H9 (cell line): ENCODE results near the gene CEP170B. TPM values are rescaled to one million over a fixed set of nuclear protein-coding genes. Genes with fewer than 3 reads are reported as not detected.
A peak's percentile ranks its signal among the peaks of the same experiment; 100 is the strongest.

Experiments
- DNase-seq: peaks from one replicate; pipeline ENCODE4 v3.0.0-alpha.2; 2017
- H2AFZ ChIP-seq: one replicate; pipeline ENCODE4 v1.6.1; 2013; ENCODE audit warnings: mild to moderate bottlenecking, low read length, control low read depth, moderate library complexity
- H2AK5ac ChIP-seq: 2 replicates; pipeline ENCODE4 v1.6.1; 2013; ENCODE audit warnings: low read length, control low read depth, mixed read lengths; ENCODE audit not compliant: insufficient read length
- H2BK120ac ChIP-seq: one replicate; pipeline ENCODE4 v1.6.1; 2013; ENCODE audit warnings: low read depth, mild to moderate bottlenecking, low read length, control low read depth, inconsistent platforms; ENCODE audit not compliant: poor library complexity, severe bottlenecking
- H2BK12ac ChIP-seq: 2 replicates; pipeline ENCODE4 v1.6.1; 2013; ENCODE audit warnings: low read length, control low read depth, mixed read lengths, low read depth; ENCODE audit not compliant: insufficient read length
- H2BK15ac ChIP-seq: 2 replicates; pipeline ENCODE4 v1.6.1; 2013; ENCODE audit warnings: low read depth, low read length, control low read depth
- H2BK20ac ChIP-seq: one replicate; pipeline ENCODE4 v1.6.1; 2013; ENCODE audit warnings: low read depth, mild to moderate bottlenecking, low read length, control low read depth, inconsistent platforms; ENCODE audit not compliant: poor library complexity, severe bottlenecking
- H2BK5ac ChIP-seq: 2 replicates; pipeline ENCODE4 v1.6.1; 2013; ENCODE audit warnings: low read length, control low read depth, mixed read lengths; ENCODE audit not compliant: insufficient read length
- H3K14ac ChIP-seq: 2 replicates; pipeline ENCODE4 v1.6.1; 2013; ENCODE audit warnings: low read length, control low read depth; ENCODE audit not compliant: insufficient read depth
- H3K18ac ChIP-seq: 2 replicates; pipeline ENCODE4 v1.6.1; 2013; ENCODE audit warnings: low read depth, mild to moderate bottlenecking, mixed read lengths, low read length, control low read depth; ENCODE audit not compliant: insufficient read length
- H3K23ac ChIP-seq: 2 replicates; pipeline ENCODE4 v1.6.1; 2013; ENCODE audit warnings: low read length, control low read depth, mixed read lengths, low read depth; ENCODE audit not compliant: insufficient read length
- H3K23me2 ChIP-seq: 2 replicates; pipeline ENCODE4 v1.6.1; 2013; ENCODE audit warnings: low read depth, mild to moderate bottlenecking, mixed read lengths, low read length, control low read depth; ENCODE audit not compliant: insufficient read length, poor library complexity, severe bottlenecking
- H3K27ac ChIP-seq: 2 replicates; pipeline ENCODE4 v1.5.1; 2013; ENCODE audit warnings: low read length, control low read depth, mixed read lengths, low read depth; ENCODE audit not compliant: insufficient read length
- H3K27me3 ChIP-seq: 2 replicates; pipeline ENCODE4 v1.6.1; 2013; ENCODE audit warnings: low read length, control low read depth, inconsistent platforms; ENCODE audit not compliant: insufficient read depth
- H3K4ac ChIP-seq: 2 replicates; pipeline ENCODE4 v1.6.1; 2013; ENCODE audit warnings: low read depth, mild to moderate bottlenecking, control low read depth, inconsistent platforms, low read length, moderate library complexity
- H3K4me1 ChIP-seq: 2 replicates; pipeline ENCODE4 v1.6.1; 2013; ENCODE audit warnings: low read length, control low read depth, inconsistent platforms; ENCODE audit not compliant: insufficient read depth
- H3K4me2 ChIP-seq: 2 replicates; pipeline ENCODE4 v1.6.1; 2013; ENCODE audit warnings: low read length, control low read depth, mixed read lengths; ENCODE audit not compliant: insufficient read length, insufficient read depth
- H3K56ac ChIP-seq: 2 replicates; pipeline ENCODE4 v1.6.1; 2013; ENCODE audit warnings: low read depth, mild to moderate bottlenecking, mixed read lengths, low read length, control low read depth; ENCODE audit not compliant: insufficient read length
- H3K79me1 ChIP-seq: 2 replicates; pipeline ENCODE4 v1.6.1; 2013; ENCODE audit warnings: low read depth, mild to moderate bottlenecking, moderate library complexity, low read length, control low read depth, inconsistent platforms; ENCODE audit not compliant: insufficient read depth, poor library complexity, severe bottlenecking
- H3K79me2 ChIP-seq: 2 replicates; pipeline ENCODE4 v1.6.1; 2013; ENCODE audit warnings: low read length, control low read depth, inconsistent platforms; ENCODE audit not compliant: insufficient read depth
- H3K9ac ChIP-seq: 2 replicates; pipeline ENCODE4 v1.6.1; 2013; ENCODE audit warnings: low read length, control low read depth, mixed read lengths; ENCODE audit not compliant: insufficient read length; ENCODE audit errors: extremely low read depth
- H3K9me3 ChIP-seq: one replicate; pipeline ENCODE4 v1.6.1; 2013; ENCODE audit warnings: low read depth, low read length, inconsistent platforms; ENCODE audit not compliant: control insufficient read depth
- H3T11ph ChIP-seq: one replicate; pipeline ENCODE4 v1.6.1; 2013; ENCODE audit warnings: mild to moderate bottlenecking, low read length, control low read depth, inconsistent platforms
- H4K20me1 ChIP-seq: one replicate; pipeline ENCODE4 v1.6.1; 2013; ENCODE audit not compliant: control insufficient read depth, insufficient read length, insufficient read depth
- H4K5ac ChIP-seq: 2 replicates; pipeline ENCODE4 v1.6.1; 2013; ENCODE audit warnings: low read depth, mild to moderate bottlenecking, mixed read lengths, low read length, control low read depth; ENCODE audit not compliant: insufficient read length
- H4K8ac ChIP-seq: replicated peaks from 2 replicates; pipeline ENCODE4 v1.6.1; 2013; ENCODE audit warnings: low read length, control low read depth, mixed read lengths, low read depth; ENCODE audit not compliant: insufficient read length
- H4K91ac ChIP-seq: 2 replicates; pipeline ENCODE4 v1.6.1; 2013; ENCODE audit warnings: low read depth, mild to moderate bottlenecking, moderate library complexity, mixed read lengths, low read length, control low read depth; ENCODE audit not compliant: insufficient read length
- H3K27ac Mint-ChIP-seq, 3 experiments: 2 replicates in 2 of 3; 3 replicates in 1 of 3; pipeline ENCODE4 v1.8.0; 2020 to 2021; ENCODE audit warnings: mixed read lengths in 3 of 3, mild to moderate bottlenecking in 1 of 3, moderate library complexity in 1 of 3
- H3K27me3 Mint-ChIP-seq: 2 replicates; pipeline ENCODE4 v1.8.0; 2021; ENCODE audit warnings: low read depth, mild to moderate bottlenecking, moderate library complexity, mixed read lengths
- H3K36me3 Mint-ChIP-seq, 3 experiments: 2 replicates in 2 of 3; 3 replicates in 1 of 3; pipeline ENCODE4 v1.8.0; 2020 to 2021; ENCODE audit warnings: low read depth in 3 of 3, mixed read lengths in 3 of 3; ENCODE audit not compliant: insufficient read depth in 1 of 3
- H3K4me1 Mint-ChIP-seq, 2 experiments: 2 replicates each; pipeline ENCODE4 v1.8.0; 2020; ENCODE audit warnings: mixed read lengths in 2 of 2
- H3K4me3 Mint-ChIP-seq, 2 experiments: 2 replicates in 1 of 2; 3 replicates in 1 of 2; pipeline ENCODE4 v1.8.0; 2020 to 2021; ENCODE audit warnings: mild to moderate bottlenecking in 2 of 2, mixed read lengths in 2 of 2, moderate library complexity in 1 of 2
- H3K9me3 Mint-ChIP-seq, 2 experiments: 2 replicates in 1 of 2; 3 replicates in 1 of 2; pipeline ENCODE4 v1.8.0; 2020; ENCODE audit warnings: mild to moderate bottlenecking in 2 of 2, mixed read lengths in 2 of 2, moderate library complexity in 1 of 2
- CTCF ChIP-seq: fragments of 200-600 bp; sonication (generic); conservative IDR thresholded peaks from 3 replicates; pipeline ENCODE4 v1.8.0; 2021; ENCODE audit warnings: antibody characterized with exemption, mild to moderate bottlenecking
- WGBS: extraction: QIAGEN DNeasy Blood & Tissue Kit; methylation state at CpG from one replicate; pipeline ENCODE4 v1.1.7; 2013; ENCODE audit warnings: missing lambda C conversion rate, low lambda C conversion rate, mixed read lengths; ENCODE audit not compliant: insufficient read length; ENCODE audit errors: extremely low coverage; 5-methylcytosine and 5-hydroxymethylcytosine counted together
- total RNA-seq: library from RNA; stranded (reverse); gene quantifications from 2 replicates; pipeline ENCODE4 v1.2.1, GENCODE V29; 2021

Gene CEP170B
- total RNA-seq, 1 experiment from 2014 or later = 28.8 TPM

GRCh38 chr14:104844306-104845032 lies 20.6 kb upstream of the CEP170B start:
- DNase-seq = peak; percentile 56
- no peak overlapping the region for H2AFZ ChIP-seq
- peak overlapping the region; percentile 51 for H3K4me2 ChIP-seq

More at GRCh38 chr14:104844306-104845032, 20.6 kb upstream of the CEP170B start:
- Mint-ChIP-seq H3K27me3 (peaks cover 84% of the 10 kb centered on the region), H3K36me3 (no peaks in the 10 kb centered on the region), H3K4me1 (peaks cover 13 to 16% of the 10 kb centered on the region in 2 experiments), H3K27ac (peak overlapping the region in 1 of 3 experiments; percentile 57; a peak in 1 of 7 replicates), H3K9me3 (no peaks in the 10 kb centered on the region), H3K4me3 (peak overlapping the region; percentile 65 to 77)
- H3K9ac ChIP-seq = no peak overlapping the region
- WGBS = no CpG with 5 or more reads among the region's 27 CpGs
- H3K23ac ChIP-seq = no peak overlapping the region
- H2BK5ac ChIP-seq = no peak overlapping the region
- no peaks in the 10 kb centered on the region for H3K9me3 ChIP-seq
- no peak overlapping the region for H3K4ac ChIP-seq
- no peak overlapping the region for H2BK20ac ChIP-seq
- H3K79me2 ChIP-seq = no peaks in the 10 kb centered on the region
- H3K14ac ChIP-seq = no peak overlapping the region
- no peak overlapping the region for H2BK15ac ChIP-seq
- no peaks in the 10 kb centered on the region for H3K4me1 ChIP-seq
- no peak overlapping the region for H4K5ac ChIP-seq
- no peaks in the 10 kb centered on the region for H3K79me1 ChIP-seq
- H3K27ac ChIP-seq = no peak overlapping the region
- peaks cover 14% of the 10 kb centered on the region for H3K23me2 ChIP-seq
- H2BK120ac ChIP-seq = no peak overlapping the region
- H2AK5ac ChIP-seq = no peak overlapping the region
- H3T11ph ChIP-seq = no peak overlapping the region
- no peaks in the 10 kb centered on the region for H4K20me1 ChIP-seq
- H3K27me3 ChIP-seq = no peaks in the 10 kb centered on the region
- no peak overlapping the region for H3K56ac ChIP-seq
- H4K8ac ChIP-seq = no peak overlapping the region
- 0 out of 3 replicates have a peak, but pooled peaks have one; percentile 12 for TF ChIP-seq CTCF
- no peak overlapping the region for H3K18ac ChIP-seq
- no peak overlapping the region for H4K91ac ChIP-seq
- no peak overlapping the region for H2BK12ac ChIP-seq
